Breast epithelium (tissue), 4 donors: ENCODE results near the gene ZNF618. TPM values are rescaled to one million over a fixed set of nuclear protein-coding genes. Genes with fewer than 3 reads are reported as not detected.

ENCODE experiments used
- DNase-seq, 2 donors: peaks; one replicate each; pipeline ENCODE4 v3.0.0-alpha.2; 2019; ENCODE audit warnings: low spot score in 2 of 2
- H3K27ac ChIP-seq, 2 donors: fragments of 200-600 bp; sonication (generic) in 1 of 2; one replicate each; pipeline ENCODE4 v1.5.1; 2016 to 2019; ENCODE audit warnings: mild to moderate bottlenecking in 1 of 2
- H3K27me3 ChIP-seq, 2 donors: fragments of 200-600 bp; sonication (generic) in 1 of 2; one replicate each; pipeline versions ENCODE4 v1.5.1 to v1.6.0; 2017 to 2019; ENCODE audit warnings: control low read depth in 1 of 2, mild to moderate bottlenecking in 1 of 2
- H3K36me3 ChIP-seq: fragments of 200-600 bp; one replicate; pipeline ENCODE4 v1.5.1; 2019
- H3K4me1 ChIP-seq, 2 donors: fragments of 200-600 bp; sonication (generic); one replicate each; pipeline ENCODE4 v1.5.1; 2016 to 2019; ENCODE audit warnings: control low read depth in 1 of 2
- H3K4me3 ChIP-seq, 3 donors: fragments of 200-600 bp; sonication (generic); 1 replicate in 2 of 3; 2 replicates in 1 of 3; pipeline ENCODE4 v1.5.1; 2016 to 2019; ENCODE audit warnings: mild to moderate bottlenecking in 3 of 3, moderate library complexity in 2 of 3
- H3K9me3 ChIP-seq, 2 donors: fragments of 200-600 bp; sonication (generic) in 1 of 2; one replicate each; pipeline ENCODE4 v1.5.1; 2016 to 2019; ENCODE audit warnings: control low read depth in 1 of 2
- POLR2A ChIP-seq: fragments of 450-650 bp; IDR thresholded peaks from one replicate; pipeline ENCODE4 v1.6.1; 2016; ENCODE audit warnings: antibody characterized with exemption, mild to moderate bottlenecking, moderate library complexity
- POLR2AphosphoS5 ChIP-seq, 3 donors: sonication (generic); formaldehyde crosslinking; IDR thresholded peaks; one replicate each; pipeline ENCODE4 v1.6.1; 2017; ENCODE audit warnings: antibody characterized with exemption in 3 of 3
- intact Hi-C: fragments of 100-400 bp; cut with DNase I; formaldehyde crosslinking; loops from one replicate; pipeline ENCODE4 v1.15.1; 2023; ENCODE audit warnings: low total_unique reads
- total RNA-seq, 3 donors: library from RNA; depleted of rRNA; stranded (reverse); fragments of >200 nt; gene quantifications; one replicate each; pipeline ENCODE4 v1.1.0, GENCODE V29; 2016
- TF ChIP-seq, protein P1 (sequence below), 3 donors: fragments of 450-650 bp; IDR thresholded peaks; one replicate each; pipeline ENCODE4 v1.5.1; 2016 to 2017; ENCODE audit warnings: antibody characterized with exemption in 3 of 3, mild to moderate bottlenecking in 3 of 3, moderate library complexity in 3 of 3

Gene ZNF618
- total RNA-seq, 3 donors from 2014 or later: 4.6 to 11.8 (median 10.4) TPM

DNA sequence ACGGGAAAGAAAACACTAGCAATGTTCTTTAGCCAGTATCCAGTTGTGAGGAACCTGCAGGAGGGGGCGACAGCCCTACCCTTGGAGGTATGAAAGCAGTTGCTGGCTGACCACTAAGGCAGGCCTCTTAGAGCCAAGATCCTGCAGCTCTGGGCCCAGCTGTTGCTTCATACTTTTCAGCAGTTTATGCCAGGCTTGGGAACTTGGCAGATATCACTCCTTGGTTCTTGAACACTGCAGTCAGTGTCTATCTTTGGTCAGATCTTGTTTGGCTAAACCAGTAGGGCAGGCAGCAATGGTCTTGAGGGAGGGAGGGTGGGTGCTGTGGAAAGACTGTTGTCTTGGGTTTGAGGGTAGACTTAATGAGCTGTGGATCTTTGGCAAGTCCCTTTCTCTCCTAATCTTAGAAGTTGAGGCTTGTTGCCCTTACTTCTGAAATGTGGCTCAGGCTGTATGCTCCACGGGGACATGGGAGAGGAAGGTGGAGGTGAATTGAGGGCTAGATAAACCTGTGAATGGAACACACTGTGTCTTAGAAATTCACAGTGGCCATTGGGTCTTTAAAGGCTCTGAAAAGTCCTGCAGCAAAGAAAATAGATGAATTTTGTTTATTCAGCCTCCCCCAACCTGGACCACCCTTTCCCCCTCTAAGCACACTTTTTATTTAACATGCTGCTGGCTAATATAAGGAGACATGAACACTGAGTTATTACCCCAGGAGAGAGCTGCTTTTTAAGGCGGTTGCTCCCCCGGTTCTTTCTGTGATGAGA is 37.5 kb downstream of the ZNF618 start:
- Histone ChIP-seq H3K4me1 (peaks cover 0 to 9% of the 10 kb centered on the region in 2 donors), H3K4me3 (no peak overlapping the region), H3K9me3 (no peaks in the 10 kb centered on the region), H3K27ac (peak overlapping the region; percentile 61 to 76), H3K36me3 (no peaks in the 10 kb centered on the region), H3K27me3 (no peaks in the 10 kb centered on the region)
- DNase-seq: peak in 1 of 2 donors; percentile 72
- TF ChIP-seq POLR2A: no peak
- TF ChIP-seq, protein P1, sequence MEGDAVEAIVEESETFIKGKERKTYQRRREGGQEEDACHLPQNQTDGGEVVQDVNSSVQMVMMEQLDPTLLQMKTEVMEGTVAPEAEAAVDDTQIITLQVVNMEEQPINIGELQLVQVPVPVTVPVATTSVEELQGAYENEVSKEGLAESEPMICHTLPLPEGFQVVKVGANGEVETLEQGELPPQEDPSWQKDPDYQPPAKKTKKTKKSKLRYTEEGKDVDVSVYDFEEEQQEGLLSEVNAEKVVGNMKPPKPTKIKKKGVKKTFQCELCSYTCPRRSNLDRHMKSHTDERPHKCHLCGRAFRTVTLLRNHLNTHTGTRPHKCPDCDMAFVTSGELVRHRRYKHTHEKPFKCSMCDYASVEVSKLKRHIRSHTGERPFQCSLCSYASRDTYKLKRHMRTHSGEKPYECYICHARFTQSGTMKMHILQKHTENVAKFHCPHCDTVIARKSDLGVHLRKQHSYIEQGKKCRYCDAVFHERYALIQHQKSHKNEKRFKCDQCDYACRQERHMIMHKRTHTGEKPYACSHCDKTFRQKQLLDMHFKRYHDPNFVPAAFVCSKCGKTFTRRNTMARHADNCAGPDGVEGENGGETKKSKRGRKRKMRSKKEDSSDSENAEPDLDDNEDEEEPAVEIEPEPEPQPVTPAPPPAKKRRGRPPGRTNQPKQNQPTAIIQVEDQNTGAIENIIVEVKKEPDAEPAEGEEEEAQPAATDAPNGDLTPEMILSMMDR (IDR thresholded peaks at IDR 0.05): no peak
- TF ChIP-seq POLR2AphosphoS5 (IDR thresholded peaks at IDR 0.05): no peak
- intact Hi-C loops: no loop called here

DNA sequence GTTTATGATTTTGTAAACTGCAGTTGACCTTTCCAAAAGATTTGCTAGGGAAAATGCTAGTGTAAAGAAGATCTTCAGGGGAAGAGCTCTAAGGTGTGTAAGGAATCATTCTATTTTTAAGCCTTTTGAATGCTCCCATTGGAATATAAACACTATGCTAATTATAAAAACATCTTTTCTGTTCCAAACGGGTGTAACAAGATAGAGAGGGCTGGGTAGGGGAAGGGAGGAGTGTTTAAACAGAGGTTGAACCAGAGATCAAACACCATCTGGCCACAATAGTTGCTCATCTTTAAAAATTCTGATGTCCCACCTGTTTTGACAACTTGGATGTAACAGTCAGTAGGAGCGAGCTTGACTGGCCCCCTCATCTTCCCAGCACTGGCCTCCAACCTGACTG is 38.4 kb downstream of the ZNF618 start:
- DNase-seq: no peak
- no peak for TF ChIP-seq POLR2AphosphoS5 (IDR thresholded peaks at IDR 0.05)
- TF ChIP-seq, protein P1 (IDR thresholded peaks at IDR 0.05): no peak
- no peak for TF ChIP-seq POLR2A
- peaks cover under 1 to 9% of the 10 kb centered on the region in 2 donors for H3K4me1 ChIP-seq
- no peaks in the 10 kb centered on the region for H3K27me3 ChIP-seq
- no peak overlapping the region for H3K27ac ChIP-seq
- no peak overlapping the region for H3K4me3 ChIP-seq
- intact Hi-C loops: no loop called here
- no peaks in the 10 kb centered on the region for H3K9me3 ChIP-seq
- no peaks in the 10 kb centered on the region for H3K36me3 ChIP-seq

DNA sequence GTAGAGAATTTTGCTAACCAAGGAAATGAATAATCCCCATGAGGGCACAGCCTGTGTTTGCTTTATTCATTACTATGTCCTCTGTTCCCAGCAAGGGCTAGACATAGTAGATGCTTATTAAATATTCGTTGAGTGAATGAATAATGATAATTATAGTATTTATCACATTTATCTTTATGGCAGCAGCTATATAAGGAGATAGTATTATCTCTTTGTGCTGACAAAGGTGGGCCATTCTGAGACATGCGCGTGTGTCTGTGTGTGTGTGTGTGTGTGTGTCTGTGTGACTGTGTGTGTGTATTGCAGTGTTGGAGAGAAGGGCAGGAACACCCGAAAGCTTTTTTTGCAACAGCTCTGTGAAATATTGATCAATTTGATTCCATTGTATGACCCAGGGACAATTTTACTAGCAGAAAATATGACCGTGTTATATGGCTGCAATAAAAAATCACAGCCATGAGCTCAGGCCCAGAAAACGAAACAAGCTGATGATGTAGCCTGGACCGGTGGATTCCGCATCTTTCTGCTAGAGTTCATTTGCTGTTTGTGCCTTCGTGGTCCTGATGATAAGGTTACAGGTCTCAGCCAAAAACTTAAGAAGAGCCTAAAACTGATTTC is 39.8 kb downstream of the ZNF618 start:
- no peaks in the 10 kb centered on the region for H3K36me3 ChIP-seq
- no peaks in the 10 kb centered on the region for H3K9me3 ChIP-seq
- no peak overlapping the region for H3K4me3 ChIP-seq
- no peaks in the 10 kb centered on the region for H3K27me3 ChIP-seq
- intact Hi-C loops: no loop called here
- no peak for DNase-seq
- no peak overlapping the region for H3K27ac ChIP-seq
- H3K4me1 ChIP-seq: peaks cover 3 to 9% of the 10 kb centered on the region in 2 donors
- no peak for TF ChIP-seq POLR2AphosphoS5 (IDR thresholded peaks at IDR 0.05)
- TF ChIP-seq, protein P1 (IDR thresholded peaks at IDR 0.05): no peak
- TF ChIP-seq POLR2A: no peak

DNA sequence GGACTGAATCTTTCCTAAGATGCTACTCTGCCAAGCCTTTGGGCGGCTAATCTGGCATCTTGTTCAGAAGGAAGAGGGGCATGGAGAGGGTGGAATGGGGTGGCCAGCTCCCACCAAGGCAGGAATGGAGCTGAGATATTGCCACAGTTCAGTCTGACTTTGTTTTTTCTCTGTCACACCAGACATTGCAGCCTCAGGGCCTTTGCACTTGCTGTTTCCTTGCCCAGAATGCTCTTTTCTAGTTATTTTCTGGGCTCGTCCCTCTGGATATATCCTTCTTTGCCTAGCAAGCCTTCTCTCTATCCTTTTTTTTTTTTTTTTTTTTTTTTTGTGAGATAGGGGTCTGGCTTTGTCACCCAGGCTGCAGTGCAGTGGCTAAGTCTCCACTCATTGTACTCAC is 40.8 kb downstream of the ZNF618 start:
- Histone ChIP-seq H3K36me3 (no peaks in the 10 kb centered on the region), H3K4me3 (no peak overlapping the region), H3K27ac (no peak overlapping the region), H3K4me1 (peaks cover 3 to 9% of the 10 kb centered on the region in 2 donors), H3K9me3 (no peaks in the 10 kb centered on the region), H3K27me3 (no peaks in the 10 kb centered on the region)
- no peak for DNase-seq
- TF ChIP-seq, protein P1 (IDR thresholded peaks at IDR 0.05): no peak
- no peak for TF ChIP-seq POLR2A
- no peak for TF ChIP-seq POLR2AphosphoS5 (IDR thresholded peaks at IDR 0.05)
- intact Hi-C loops: no loop called here

DNA sequence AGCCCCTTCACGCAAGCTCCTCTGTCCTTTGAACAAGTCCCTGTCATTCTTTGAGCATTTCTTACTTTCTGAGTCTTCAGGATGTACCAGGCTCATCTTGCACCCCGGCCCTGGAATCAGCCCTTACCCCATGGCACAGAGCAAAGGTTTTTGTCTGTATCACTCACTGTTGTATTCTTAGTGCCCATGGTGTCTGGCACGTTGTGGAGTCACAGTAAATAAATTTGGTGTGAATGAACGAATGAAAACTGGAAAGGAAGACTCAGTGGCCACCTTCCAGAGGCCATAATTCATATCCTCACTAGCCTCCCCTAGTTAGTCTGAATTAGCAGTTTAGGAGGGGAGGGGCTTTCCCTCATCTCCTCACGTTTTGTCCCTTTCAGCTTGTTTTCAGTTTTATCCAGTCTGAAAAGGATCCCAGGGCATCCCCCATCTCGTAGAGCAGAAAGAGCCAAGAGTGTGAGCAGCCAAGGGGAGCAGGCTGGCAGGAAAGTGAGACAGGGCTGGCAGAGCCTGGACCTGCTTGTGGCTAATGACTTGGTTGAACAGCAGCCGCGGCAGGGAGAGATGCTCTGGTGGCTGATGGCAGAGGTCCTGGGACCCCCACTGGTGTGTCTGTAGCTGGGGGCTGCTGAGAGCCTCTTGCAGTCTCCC is 42.7 kb downstream of the ZNF618 start:
- no peak for DNase-seq
- Histone ChIP-seq H3K36me3 (no peaks in the 10 kb centered on the region), H3K4me1 (peaks cover under 1 to 3% of the 10 kb centered on the region in 2 donors), H3K4me3 (no peak overlapping the region), H3K9me3 (no peaks in the 10 kb centered on the region), H3K27ac (no peak overlapping the region), H3K27me3 (no peaks in the 10 kb centered on the region)
- TF ChIP-seq POLR2AphosphoS5 (IDR thresholded peaks at IDR 0.05): no peak
- TF ChIP-seq, protein P1 (IDR thresholded peaks at IDR 0.05): no peak
- TF ChIP-seq POLR2A: no peak
- intact Hi-C loops: no loop called here
